H1 (cell line): Measurements from ENCODE around the gene SLC12A2. TPM values are rescaled to one million over a fixed set of nuclear protein-coding genes. Genes with fewer than 3 reads are reported as not detected.

Experiments used
- CTCF ChIA-PET: fragments of 300-600 bp; sonication (Branson Sonifier 250); formaldehyde crosslinking; loops from one replicate; lab custom pipeline; 2021; ENCODE audit not compliant: partially characterized antibody; lab: Charles Lee
- POLR2A ChIA-PET: fragments of 300-600 bp; sonication (Branson Sonifier 250); formaldehyde crosslinking; loops from one replicate; lab custom pipeline; 2021; ENCODE audit warnings: inconsistent platforms; ENCODE audit not compliant: partially characterized antibody; lab: Charles Lee
- DNase-seq, 2 experiments: peaks; one replicate each; pipeline versions ENCODE4 v3.0.0 to v3.0.0-alpha.2; 2010 to 2022; ENCODE audit warnings: low spot score in 2 of 2, low read depth in 1 of 2, mixed read lengths in 1 of 2
- FAIRE-seq: peaks from 2 replicates; lab custom pipeline; 2011; peaks lifted over from hg19 to GRCh38; lab: Jason Lieb, UNC
- H2AFZ ChIP-seq: 2 replicates; pipeline ENCODE4 v1.8.1; 2012; ENCODE audit warnings: low read length, inconsistent platforms
- H2AK5ac ChIP-seq: 2 replicates; pipeline ENCODE4 v1.6.1; 2013; ENCODE audit warnings: low read depth, low read length
- H2BK120ac ChIP-seq: replicated peaks from 2 replicates; pipeline ENCODE3; 2013; ENCODE audit warnings: low read depth, low read length, inconsistent platforms
- H2BK12ac ChIP-seq: 2 replicates; pipeline ENCODE4 v1.6.1; 2013; ENCODE audit warnings: low read depth, low read length
- H2BK15ac ChIP-seq: 2 replicates; pipeline ENCODE4 v1.6.1; 2013; ENCODE audit warnings: low read length
- H2BK20ac ChIP-seq: 2 replicates; pipeline ENCODE4 v1.6.1; 2013; ENCODE audit warnings: low read length
- H2BK5ac ChIP-seq: 2 replicates; pipeline ENCODE4 v1.6.1; 2013; ENCODE audit warnings: low read depth, low read length
- H3K14ac ChIP-seq: 2 replicates; pipeline ENCODE4 v1.6.1; 2013; ENCODE audit warnings: inconsistent platforms; ENCODE audit not compliant: insufficient read length
- H3K18ac ChIP-seq: 2 replicates; pipeline ENCODE4 v1.6.1; 2013; ENCODE audit warnings: low read length; ENCODE audit errors: extremely low read depth
- H3K23ac ChIP-seq: 2 replicates; pipeline ENCODE4 v1.6.1; 2013; ENCODE audit warnings: inconsistent platforms; ENCODE audit not compliant: insufficient read length
- H3K23me2 ChIP-seq: 2 replicates; pipeline ENCODE4 v1.6.1; 2013; ENCODE audit warnings: low read depth, low read length
- H3K27ac ChIP-seq: 2 replicates; pipeline ENCODE4 v1.6.1; 2011; ENCODE audit warnings: low read depth, low read length, inconsistent platforms
- H3K27me3 ChIP-seq, 4 experiments: replicated peaks in 1 of 4; 1 replicate in 1 of 4; 2 replicates in 3 of 4; pipeline versions ENCODE4 v1.6.1 to v1.8.1; 2011 to 2013; ENCODE audit warnings: low read length in 3 of 4, mild to moderate bottlenecking in 3 of 4, inconsistent platforms in 2 of 4, mixed read lengths in 2 of 4, moderate library complexity in 1 of 4; ENCODE audit not compliant: control insufficient read depth in 3 of 4, insufficient read depth in 3 of 4; ENCODE audit errors: extremely low read depth in 1 of 4
- H3K36me3 ChIP-seq, 4 experiments: 2 replicates each; pipeline versions ENCODE4 v1.6.1 to v1.8.1; 2011 to 2013; ENCODE audit warnings: mild to moderate bottlenecking in 4 of 4, low read length in 3 of 4, moderate library complexity in 2 of 4, control low read depth in 1 of 4, inconsistent platforms in 1 of 4; ENCODE audit not compliant: insufficient read depth in 4 of 4, control insufficient read depth in 2 of 4
- H3K4ac ChIP-seq: replicated peaks from 2 replicates; pipeline ENCODE3; 2013; ENCODE audit warnings: low read length, low read depth, mixed read lengths, inconsistent platforms; ENCODE audit not compliant: insufficient read length
- H3K4me1 ChIP-seq, 4 experiments: replicated peaks in 1 of 4; 1 replicate in 1 of 4; 2 replicates in 3 of 4; pipeline versions ENCODE4 v1.6.1 to v1.8.1; 2011 to 2013; ENCODE audit warnings: low read length in 3 of 4, inconsistent platforms in 2 of 4, mixed read lengths in 1 of 4; ENCODE audit not compliant: insufficient read depth in 4 of 4, control insufficient read depth in 3 of 4
- H3K4me2 ChIP-seq, 2 experiments: 2 replicates each; pipeline versions ENCODE4 v1.6.1 to v1.8.1; 2011 to 2013; ENCODE audit warnings: low read depth in 2 of 2, low read length in 2 of 2, control low read depth in 1 of 2, inconsistent platforms in 1 of 2, mild to moderate bottlenecking in 1 of 2; ENCODE audit not compliant: insufficient read depth in 1 of 2
- H3K4me3 ChIP-seq, 4 experiments: fragments of 200-600, 300-600 bp in 1 of 4; sonication (generic), shearing (Covaris generic), sonication (Bioruptor Twin) in 1 of 4; 2 replicates each; pipeline versions ENCODE4 v1.5.1 to v1.8.1; 2011 to 2016; ENCODE audit warnings: low read length in 4 of 4, low read depth in 3 of 4, control low read depth in 2 of 4, inconsistent platforms in 2 of 4, mild to moderate bottlenecking in 2 of 4, mixed read lengths in 1 of 4, moderate library complexity in 1 of 4; ENCODE audit not compliant: insufficient read depth in 2 of 4; ENCODE audit errors: extremely low read depth in 1 of 4
- H3K56ac ChIP-seq: replicated peaks from 2 replicates; pipeline ENCODE3; 2013; ENCODE audit warnings: low read depth, mild to moderate bottlenecking, mixed read lengths, low read length, inconsistent platforms; ENCODE audit not compliant: insufficient read length
- H3K79me1 ChIP-seq: 2 replicates; pipeline ENCODE4 v1.6.1; 2013; ENCODE audit warnings: low read depth, low read length, control low read depth
- H3K79me2 ChIP-seq, 2 experiments: 2 replicates each; pipeline versions ENCODE4 v1.6.1 to v1.8.1; 2012 to 2013; ENCODE audit warnings: low read length in 2 of 2, mild to moderate bottlenecking in 2 of 2, inconsistent platforms in 1 of 2; ENCODE audit not compliant: insufficient read depth in 2 of 2, control insufficient read depth in 1 of 2
- H3K9ac ChIP-seq, 4 experiments: replicated peaks in 1 of 4; 1 replicate in 1 of 4; 2 replicates in 3 of 4; pipeline versions ENCODE4 v1.6.1 to v1.8.1; 2011 to 2013; ENCODE audit warnings: low read depth in 3 of 4, low read length in 3 of 4, control low read depth in 2 of 4, mild to moderate bottlenecking in 2 of 4, moderate library complexity in 2 of 4, inconsistent platforms in 1 of 4; ENCODE audit errors: extremely low read depth in 1 of 4
- H3K9me3 ChIP-seq, 2 experiments: 2 replicates each; pipeline versions ENCODE4 v1.6.1 to v1.8.1; 2012 to 2013; ENCODE audit warnings: mild to moderate bottlenecking in 2 of 2, moderate library complexity in 2 of 2, control low read depth in 1 of 2, inconsistent platforms in 1 of 2, low read depth in 1 of 2, low read length in 1 of 2, mixed read lengths in 1 of 2; ENCODE audit not compliant: insufficient read depth in 2 of 2
- H4K20me1 ChIP-seq, 2 experiments: replicated peaks in 1 of 2; 2 replicates each; pipeline versions ENCODE3 to v1.8.1; 2011 to 2013; ENCODE audit warnings: inconsistent platforms in 2 of 2, low read length in 2 of 2, mild to moderate bottlenecking in 1 of 2; ENCODE audit not compliant: insufficient read depth in 2 of 2, control insufficient read depth in 1 of 2
- H4K5ac ChIP-seq: 2 replicates; pipeline ENCODE4 v1.6.1; 2013; ENCODE audit warnings: low read length, low read depth, mixed read lengths, inconsistent platforms; ENCODE audit not compliant: insufficient read length
- H4K8ac ChIP-seq: 2 replicates; pipeline ENCODE4 v1.8.0; 2013; ENCODE audit warnings: mild to moderate bottlenecking, moderate library complexity, low read length, inconsistent platforms; ENCODE audit not compliant: insufficient read depth; ENCODE audit errors: extremely low read depth
- H4K91ac ChIP-seq: replicated peaks from 2 replicates; pipeline ENCODE3; 2013; ENCODE audit warnings: low read length, mixed read lengths, inconsistent platforms; ENCODE audit not compliant: insufficient read length
- CREB1 ChIP-seq: IDR thresholded peaks from 2 replicates; pipeline ENCODE4 v1.6.1; 2012; ENCODE audit warnings: inconsistent platforms
- KDM1A ChIP-seq: fragments of 200-600, 300-600 bp; sonication (generic); IDR thresholded peaks from 2 replicates; pipeline ENCODE4 v1.7.1; 2016; ENCODE audit warnings: mild to moderate bottlenecking, low read length, borderline replicate concordance
- ZNF274 ChIP-seq: IDR thresholded peaks from 2 replicates; pipeline ENCODE4 v1.7.0; 2012; ENCODE audit warnings: low read length, borderline replicate concordance; ENCODE audit errors: extremely low read depth
- polyA plus RNA-seq, 7 experiments: library from polyadenylated mRNA; depleted of rRNA in 3 of 7; stranded (reverse) in 5 of 7; unstranded in 2 of 7; fragments of >200 nt in 5 of 7; fragments of 200-250 nt in 2 of 7; gene quantifications; 1 replicate in 5 of 7; 2 replicates in 1 of 7; 4 replicates in 1 of 7; pipeline versions ENCODE4 v1.2.1 to v1.2.3, GENCODE V29; 2011 to 2013; ENCODE audit warnings: missing spikeins in 2 of 7, mixed read lengths in 2 of 7
- total RNA-seq: library from RNA; stranded (reverse); fragmentation: NEBNext Ultra II Directional; extraction: Animal tissue kit (Norgen Biotek cat#: 25700); gene quantifications from 2 replicates; pipeline ENCODE4 v1.2.1, GENCODE V29; 2021

Gene SLC12A2
- total and polyA plus RNA-seq, 2 of the 8 experiments (the other 6 are each of a cell fraction or from before 2014, with no cell fraction given), result 2.6 to 16.2 TPM

DNA sequence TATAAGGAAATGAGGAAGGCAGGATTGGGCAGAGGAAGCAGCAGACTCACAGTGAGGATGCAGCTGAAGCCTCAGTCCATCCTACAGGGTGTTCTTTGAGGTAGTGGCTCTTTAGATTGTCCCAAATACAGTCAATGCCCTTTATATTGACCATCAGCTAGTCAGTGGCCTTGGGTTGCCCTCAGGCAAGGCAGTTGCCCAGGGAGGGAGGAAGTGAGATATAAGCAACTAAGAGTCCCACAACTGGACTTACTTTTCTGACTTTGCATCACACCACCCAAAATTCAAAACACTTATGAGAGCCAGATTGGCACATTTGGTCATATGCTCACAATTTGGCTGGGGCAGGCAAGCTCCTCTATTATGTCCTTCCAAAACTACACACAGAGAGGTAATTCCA, 9.4 kb upstream of the SLC12A2 start:
- FAIRE-seq, result no peak
- H3K4ac ChIP-seq, result no peak overlapping the region
- no peak overlapping the region; the same call in 1 of the 2 replicates for H4K8ac ChIP-seq
- no peak for DNase-seq
- no peak overlapping the region for H2BK120ac ChIP-seq
- no peak overlapping the region for H2AK5ac ChIP-seq
- CTCF ChIA-PET, result interaction anchor here (0.5 kb wide), 1 partner anchor 451 kb away, joined by 3 read pairs; no protein-coding TSS in a partner anchor
- no peak overlapping the region for H4K5ac ChIP-seq
- no peak overlapping the region for H3K23ac ChIP-seq
- H3K4me1 ChIP-seq, result no peaks in the 10 kb centered on the region
- H2BK12ac ChIP-seq, result no peak overlapping the region
- POLR2A ChIA-PET, result no interaction called here
- H3K18ac ChIP-seq, result no peak overlapping the region
- H3K27me3 ChIP-seq, result no peaks in the 10 kb centered on the region
- H3K27ac ChIP-seq, result no peak overlapping the region
- no peaks in the 10 kb centered on the region for H3K79me1 ChIP-seq
- no peaks in the 10 kb centered on the region for H3K36me3 ChIP-seq
- no peaks in the 10 kb centered on the region for H4K20me1 ChIP-seq
- H3K4me3 ChIP-seq, result no peak overlapping the region
- no peak overlapping the region for H3K56ac ChIP-seq
- H3K9ac ChIP-seq, result no peak overlapping the region
- H3K23me2 ChIP-seq, result no peaks in the 10 kb centered on the region
- no peaks in the 10 kb centered on the region for H3K79me2 ChIP-seq
- no peak overlapping the region for H2AFZ ChIP-seq
- H2BK20ac ChIP-seq, result no peak overlapping the region
- no peak overlapping the region for H3K14ac ChIP-seq
- H4K91ac ChIP-seq, result no peak overlapping the region
- no peak overlapping the region for H3K4me2 ChIP-seq
- no peak overlapping the region for H2BK5ac ChIP-seq
- no peak overlapping the region for H2BK15ac ChIP-seq
- no peaks in the 10 kb centered on the region for H3K9me3 ChIP-seq
- no peak for TF ChIP-seq CREB1
- TF ChIP-seq ZNF274, result no peak
- TF ChIP-seq KDM1A, result no peak
